ENCODE data around the gene FAM193A.

Gene FAM193A

DNA sequence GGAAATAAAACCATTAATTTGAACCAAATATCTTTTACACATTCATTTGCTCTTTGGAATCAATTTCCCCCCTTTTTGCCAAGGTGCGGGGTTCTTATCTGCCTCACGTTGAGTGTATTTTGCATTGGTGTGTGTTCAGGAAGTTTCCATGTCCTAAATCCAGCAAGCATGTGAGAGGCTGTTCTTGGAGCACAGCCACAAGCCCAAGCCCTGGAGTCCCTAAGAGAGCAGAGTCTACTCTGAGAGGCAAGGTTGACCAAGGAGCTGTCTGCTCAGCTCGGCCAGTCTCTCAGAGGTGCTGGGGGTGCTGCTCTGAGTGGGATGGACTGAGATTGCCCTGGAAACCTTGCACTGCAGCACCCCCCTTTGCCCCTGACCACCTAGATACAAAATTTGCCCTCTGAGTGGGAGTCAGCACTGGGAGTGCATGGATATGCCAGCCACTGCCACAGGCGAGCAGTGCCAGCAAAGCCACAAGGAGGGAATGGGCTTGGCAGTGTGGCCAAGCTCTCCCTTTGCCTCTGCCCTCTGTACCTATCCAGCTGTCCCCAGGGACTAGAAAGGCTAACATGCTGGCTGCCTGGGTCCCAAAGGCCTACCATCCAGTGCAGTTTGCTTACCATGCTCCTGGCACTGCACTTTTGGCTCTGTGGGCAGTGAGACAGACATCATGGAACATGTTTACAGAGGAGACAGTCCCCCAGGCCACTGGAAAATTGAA lies 20.5 kb upstream of the FAM193A start:
- no peak overlapping the region for H3K4me3 ChIP-seq (ENCODE audit: low read depth, low read length)
- DNase-seq (ENCODE audit: low read depth, low spot score) = no peak
- ChIA-PET POLR2A (no interaction called here), CTCF (no interaction called here)
- TF ChIP-seq, protein P1, sequence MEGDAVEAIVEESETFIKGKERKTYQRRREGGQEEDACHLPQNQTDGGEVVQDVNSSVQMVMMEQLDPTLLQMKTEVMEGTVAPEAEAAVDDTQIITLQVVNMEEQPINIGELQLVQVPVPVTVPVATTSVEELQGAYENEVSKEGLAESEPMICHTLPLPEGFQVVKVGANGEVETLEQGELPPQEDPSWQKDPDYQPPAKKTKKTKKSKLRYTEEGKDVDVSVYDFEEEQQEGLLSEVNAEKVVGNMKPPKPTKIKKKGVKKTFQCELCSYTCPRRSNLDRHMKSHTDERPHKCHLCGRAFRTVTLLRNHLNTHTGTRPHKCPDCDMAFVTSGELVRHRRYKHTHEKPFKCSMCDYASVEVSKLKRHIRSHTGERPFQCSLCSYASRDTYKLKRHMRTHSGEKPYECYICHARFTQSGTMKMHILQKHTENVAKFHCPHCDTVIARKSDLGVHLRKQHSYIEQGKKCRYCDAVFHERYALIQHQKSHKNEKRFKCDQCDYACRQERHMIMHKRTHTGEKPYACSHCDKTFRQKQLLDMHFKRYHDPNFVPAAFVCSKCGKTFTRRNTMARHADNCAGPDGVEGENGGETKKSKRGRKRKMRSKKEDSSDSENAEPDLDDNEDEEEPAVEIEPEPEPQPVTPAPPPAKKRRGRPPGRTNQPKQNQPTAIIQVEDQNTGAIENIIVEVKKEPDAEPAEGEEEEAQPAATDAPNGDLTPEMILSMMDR (IDR thresholded peaks at IDR 0.05; ENCODE audit: insufficient read depth, low read length, missing control alignments) = no peak

DNA sequence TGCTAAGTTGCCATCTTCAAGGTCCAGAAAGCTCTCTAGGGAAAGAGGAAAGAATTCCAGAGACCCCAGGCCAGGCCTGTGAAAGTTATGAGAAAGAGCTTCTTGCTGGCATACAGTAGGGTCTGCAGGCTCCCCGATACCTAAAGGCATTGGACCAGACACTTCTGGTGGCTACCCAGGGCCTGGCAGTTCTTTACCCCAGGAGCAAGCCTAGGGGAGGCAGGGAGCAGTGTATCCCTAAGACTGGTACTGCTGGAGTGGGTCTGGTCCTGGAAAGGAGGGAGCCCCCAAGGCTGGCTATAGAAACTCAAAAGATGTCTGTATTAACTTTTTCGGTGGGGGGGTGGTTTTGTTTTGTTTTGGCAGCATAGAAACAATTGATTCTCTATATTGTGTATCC lies 19.8 kb upstream of the FAM193A start:
- DNase-seq (ENCODE audit: low read depth, low spot score) = no peak
- ChIA-PET POLR2A (no interaction called here), CTCF (no interaction called here)
- TF ChIP-seq, protein P1 (IDR thresholded peaks at IDR 0.05; ENCODE audit: insufficient read depth, low read length, missing control alignments) = no peak
- no peak overlapping the region for H3K4me3 ChIP-seq (ENCODE audit: low read depth, low read length)

DNA sequence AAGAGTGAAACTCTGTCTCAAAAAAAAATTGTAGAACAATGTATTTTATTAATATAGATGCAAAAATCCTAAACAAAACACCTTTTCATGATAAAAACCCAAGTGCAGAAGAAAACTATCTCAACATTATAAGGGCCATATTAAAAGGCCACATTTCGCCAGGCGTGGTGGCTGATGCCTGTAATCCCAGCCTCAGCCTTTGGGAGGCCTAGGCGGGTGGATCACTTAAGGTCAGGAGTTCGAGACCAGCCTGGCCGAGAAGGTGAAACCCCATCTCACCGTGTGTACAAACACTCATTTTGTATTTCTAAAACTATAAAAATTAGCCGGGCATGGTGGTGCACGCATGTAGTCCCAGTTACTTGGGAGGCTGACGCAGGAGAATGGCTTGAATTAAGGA lies 9.9 kb upstream of the FAM193A start:
- DNase-seq (ENCODE audit: low read depth, low spot score) = no peak
- no peak overlapping the region for H3K4me3 ChIP-seq (ENCODE audit: low read depth, low read length)
- ChIA-PET POLR2A (no interaction called here), CTCF (no interaction called here)
- TF ChIP-seq, protein P1 (IDR thresholded peaks at IDR 0.05; ENCODE audit: insufficient read depth, low read length, missing control alignments) = no peak

DNA sequence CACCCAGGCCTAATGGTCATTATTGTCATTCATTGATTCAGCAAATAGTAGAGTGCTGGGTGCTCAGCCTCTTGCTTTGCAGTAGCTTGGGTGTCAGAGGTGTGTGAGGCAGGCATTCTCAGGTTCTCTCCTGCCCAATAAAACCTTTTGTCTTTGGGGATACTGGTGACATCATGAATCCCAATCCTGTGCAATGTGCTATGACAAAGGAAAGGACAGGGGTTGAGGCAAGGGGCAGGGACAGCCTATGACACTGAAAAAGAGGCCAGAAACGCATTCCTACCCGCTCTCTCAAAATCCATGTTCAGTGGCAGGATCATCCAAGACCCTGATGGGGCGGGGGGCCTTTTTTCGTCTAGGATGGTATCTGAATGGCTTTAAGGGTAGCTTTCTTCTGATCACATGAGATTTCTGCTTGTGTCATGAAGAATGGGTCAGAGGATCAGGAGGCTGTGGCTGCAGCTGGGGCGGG lies 1.5 kb upstream of the FAM193A start:
- CTCF ChIA-PET = no interaction called here
- TF ChIP-seq, protein P1 (IDR thresholded peaks at IDR 0.05; ENCODE audit: insufficient read depth, low read length, missing control alignments) = no peak
- peak overlapping the region; percentile 73 for H3K4me3 ChIP-seq (ENCODE audit: low read depth, low read length)
- DNase-seq (ENCODE audit: low read depth, low spot score) = no peak
- POLR2A ChIA-PET = interaction anchor here (0.9 to 1.5 kb wide), 2 partner anchors 11 to 16 kb away, joined by 3 read pairs; no protein-coding TSS in a partner anchor

DNA sequence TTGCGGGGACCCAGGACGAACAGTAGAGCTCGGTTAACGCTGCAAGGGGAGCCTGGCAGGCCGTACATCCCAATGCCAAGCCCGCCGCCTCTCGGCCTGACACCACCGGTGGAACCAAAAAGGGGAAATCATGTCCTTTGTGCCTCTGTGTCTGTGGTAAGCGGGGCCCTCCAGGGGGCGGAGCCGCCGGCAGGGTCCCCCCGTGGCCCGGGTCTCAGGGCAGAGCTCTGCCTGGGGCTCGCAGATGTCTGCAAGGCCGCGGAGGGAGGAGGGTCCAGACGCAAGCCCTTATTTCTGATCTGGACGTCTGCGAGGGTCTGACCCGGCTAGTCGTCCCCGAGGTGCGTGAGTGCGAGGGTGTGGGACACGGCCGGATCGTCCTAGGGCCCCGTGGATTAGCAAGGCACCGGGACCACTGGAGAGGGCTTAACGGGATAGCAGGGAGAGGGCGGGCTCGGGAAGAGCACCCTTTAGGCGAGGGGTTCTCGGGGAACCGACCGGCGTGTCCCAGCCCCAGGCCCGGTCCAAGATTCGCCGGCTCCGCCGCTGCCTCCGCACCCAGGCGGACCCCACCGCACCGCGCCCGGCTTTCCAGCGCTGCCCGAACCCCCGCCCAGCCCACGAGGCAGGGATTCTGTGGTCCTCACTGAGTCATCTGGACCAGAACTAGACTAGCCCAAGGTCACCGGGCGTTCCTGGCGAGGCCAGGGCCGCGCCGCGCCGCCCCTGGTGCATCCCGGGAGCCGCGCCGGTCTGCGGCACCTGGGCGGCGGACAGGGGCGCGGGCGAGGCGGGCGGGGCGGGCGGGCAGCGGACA lies 863 bp upstream of the FAM193A start:
- POLR2A ChIA-PET = interaction anchor here (0.6 to 1.5 kb wide), 6 partner anchors 9 to 122 kb away, joined by 3 to 6 read pairs (median 3); partner anchors contain the start of gene RNF4
- CTCF ChIA-PET = no interaction called here

More for the DNA sequence above, 863 bp upstream of the FAM193A start:
- peak overlapping the region; percentile 73 for H3K4me3 ChIP-seq (ENCODE audit: low read depth, low read length)
- TF ChIP-seq, protein P1 (IDR thresholded peaks at IDR 0.05; ENCODE audit: insufficient read depth, low read length, missing control alignments) = no peak
- no peak for DNase-seq (ENCODE audit: low read depth, low spot score)

All from AG04449 (cell line).